Hematopoietic multipotent progenitor cell (in vitro differentiated cells): ENCODE results near the gene RBM3. TPM values are rescaled to one million over a fixed set of nuclear protein-coding genes. Genes with fewer than 3 reads are reported as not detected.
A peak's percentile ranks its signal among the peaks of the same experiment; 100 is the strongest.
"Not testable (repeated sequence)": the region's sequence is repeated elsewhere in the genome, so short reads cannot be mapped to it uniquely, and the experiment has no call there.

ENCODE experiments used
- DNase-seq, 3 donors: peaks; one replicate each; pipeline ENCODE4 v3.0.0-alpha.2; 2011 to 2015; ENCODE audit warnings: low read depth in 2 of 3, low spot score in 2 of 3
- total RNA-seq: library from RNA; depleted of rRNA; stranded (reverse); fragments of >200 nt; gene quantifications from one replicate; pipeline ENCODE4 v1.2.3, GENCODE V29; 2012

RBM3 gene
- total RNA-seq: 238 TPM

- DNase-seq: peak; percentile 71 to 97 (median 93)
Measured at GRCh38 chrX:48574270-48575266, at the start of gene RBM3. Gene RBM3 (plus strand): TSS chrX:48574484. CDS start chrX:48575181, 697 bp downstream.

- DNase-seq: not testable (repeated sequence)
Measured at GRCh38 chrX:48525853-48526252, 48.4 kb upstream of the RBM3 start.

GRCh38 chrX:48530736-48531135 lies 43.5 kb upstream of the RBM3 start:
- DNase-seq: no peak

DNA sequence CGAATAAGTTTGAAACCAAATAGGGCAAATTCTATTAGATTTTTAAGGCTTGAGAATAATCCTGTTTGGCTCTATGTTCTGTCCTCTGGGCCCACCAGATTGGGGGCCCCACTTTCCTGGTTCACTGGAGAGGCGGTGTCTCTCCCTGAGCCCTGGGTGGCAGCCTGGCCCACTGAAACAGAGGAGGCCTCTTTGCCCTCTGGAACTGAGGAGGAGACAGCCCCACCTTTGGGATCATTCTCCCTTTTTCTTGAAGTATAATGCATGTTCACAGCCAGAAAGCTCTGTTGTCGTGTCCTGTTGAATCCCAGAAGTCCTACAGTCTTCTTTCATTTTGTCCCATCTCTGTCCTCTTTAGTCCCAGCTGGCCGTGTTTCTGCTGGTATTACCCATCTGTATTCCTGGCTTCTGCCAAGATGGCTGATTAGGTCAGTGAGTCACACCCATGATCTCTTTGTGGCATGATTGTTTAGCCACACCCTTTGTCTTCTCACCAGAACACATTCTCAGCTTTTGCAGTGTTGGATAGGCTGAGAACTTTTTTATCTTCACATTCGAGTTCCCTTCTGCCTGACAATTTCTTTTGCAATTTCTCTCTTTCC lies 42.8 kb upstream of the RBM3 start:
- no peak for DNase-seq

DNA sequence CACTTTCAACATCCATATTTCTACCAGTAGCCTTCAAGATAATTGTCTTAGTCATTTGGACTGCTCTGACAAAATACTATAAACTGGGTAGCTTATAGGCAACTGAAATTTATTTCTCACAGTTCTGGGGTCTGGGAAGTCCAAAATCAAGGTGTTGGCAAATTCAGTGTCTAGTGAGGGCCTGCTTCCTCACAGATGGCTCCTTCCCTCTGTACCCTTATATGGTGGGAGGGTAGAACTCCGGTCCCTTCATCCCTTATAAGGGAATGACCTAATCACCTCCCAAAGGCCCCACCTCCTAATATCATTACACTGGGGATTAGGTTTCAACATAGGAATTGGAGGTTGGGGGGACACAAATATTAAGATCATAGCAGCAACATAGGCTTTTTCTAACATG lies 42.1 kb upstream of the RBM3 start:
- DNase-seq: no peak

DNA sequence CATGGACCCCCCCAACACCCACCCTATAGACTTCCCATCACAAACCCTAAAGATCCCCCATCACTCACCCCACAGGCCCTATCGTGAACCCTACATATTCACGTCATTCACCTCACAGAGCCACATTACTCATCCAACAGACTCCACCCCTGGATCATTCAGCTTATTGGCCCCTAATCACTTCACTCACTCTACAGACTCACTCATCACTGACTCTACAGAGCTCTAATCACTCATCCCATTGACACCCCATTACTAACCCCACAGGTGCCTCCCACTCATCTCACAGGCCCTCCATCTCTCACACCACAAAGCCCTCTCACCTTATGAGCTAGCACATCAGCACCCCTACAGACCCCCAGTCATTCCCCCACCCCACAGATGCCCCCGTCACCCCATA lies 41.1 kb upstream of the RBM3 start:
- no peak for DNase-seq

DNA sequence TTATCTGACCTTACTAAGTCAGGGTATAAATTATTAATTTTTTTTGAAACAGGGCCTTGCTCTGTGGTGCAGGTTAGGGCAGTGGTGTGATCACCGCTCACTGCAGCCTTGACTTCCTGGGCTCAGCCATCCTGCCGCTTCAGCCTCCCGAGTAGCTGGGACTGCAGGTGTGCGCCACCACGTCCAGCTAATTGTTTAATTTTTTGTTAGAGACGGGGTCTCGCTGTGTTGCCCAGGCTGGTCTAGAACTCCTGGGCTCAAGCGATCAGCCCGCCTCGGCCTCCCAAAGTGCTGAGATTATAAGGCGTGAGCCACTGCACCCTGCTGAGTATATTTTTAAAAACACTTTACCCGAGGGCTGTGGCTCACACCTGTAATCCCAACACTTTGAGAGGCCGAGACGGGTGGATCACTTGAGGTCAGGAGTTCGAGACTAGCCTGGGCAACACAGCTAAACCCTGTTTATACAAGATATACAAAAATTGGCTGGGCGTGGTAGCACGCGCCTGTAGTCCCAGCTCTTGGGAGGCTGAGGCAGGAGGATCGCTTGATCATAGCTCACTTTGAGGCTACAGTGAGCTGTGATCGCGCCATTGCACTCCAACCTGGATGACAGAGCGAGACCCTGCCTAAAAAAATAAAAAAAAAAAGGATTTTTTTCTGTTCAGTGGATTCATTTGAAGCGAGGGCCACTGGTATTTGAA lies 35.5 kb upstream of the RBM3 start:
- DNase-seq: no peak

DNA sequence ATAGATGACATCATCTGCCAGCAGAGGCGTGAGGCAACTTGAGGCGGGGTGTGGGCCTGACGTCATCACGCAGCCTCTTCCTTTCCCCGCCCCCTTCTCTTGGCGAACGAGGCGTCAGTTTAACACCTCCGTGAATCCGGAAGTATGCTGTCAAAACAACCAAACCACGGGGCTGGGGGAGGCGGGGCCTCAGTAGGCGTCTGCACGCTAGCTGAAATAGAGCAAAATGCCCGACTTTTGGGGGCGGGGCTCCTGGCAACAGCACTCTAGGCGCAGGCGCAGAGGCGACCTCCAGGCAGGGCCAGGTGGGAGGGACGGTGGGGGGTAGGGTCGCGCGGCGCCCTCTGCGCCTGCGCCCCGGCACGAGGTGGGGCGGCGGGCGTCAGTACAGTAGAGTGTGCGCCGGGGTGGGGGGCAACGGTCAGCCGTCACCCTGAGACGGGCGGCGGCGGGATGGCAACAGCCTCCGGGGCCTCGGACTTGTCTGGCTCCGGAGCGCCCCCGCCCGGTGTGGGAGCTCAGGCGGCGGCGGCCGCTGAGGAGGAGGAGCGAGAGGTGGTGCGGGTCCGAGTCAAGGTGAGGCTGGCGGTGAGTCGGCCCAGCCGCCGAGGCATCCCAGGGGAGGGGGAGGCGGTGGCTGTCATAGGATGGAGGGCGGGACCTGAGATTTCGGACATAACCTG lies 34.8 kb upstream of the RBM3 start, which contains the start of gene TBC1D25:
Gene TBC1D25 (plus strand): TSS at position 370 of the 683 bp plus-strand sequence. CDS start 84 bp downstream, at position 454.
- DNase-seq: peak; percentile 84 to 98 (median 97)

DNA sequence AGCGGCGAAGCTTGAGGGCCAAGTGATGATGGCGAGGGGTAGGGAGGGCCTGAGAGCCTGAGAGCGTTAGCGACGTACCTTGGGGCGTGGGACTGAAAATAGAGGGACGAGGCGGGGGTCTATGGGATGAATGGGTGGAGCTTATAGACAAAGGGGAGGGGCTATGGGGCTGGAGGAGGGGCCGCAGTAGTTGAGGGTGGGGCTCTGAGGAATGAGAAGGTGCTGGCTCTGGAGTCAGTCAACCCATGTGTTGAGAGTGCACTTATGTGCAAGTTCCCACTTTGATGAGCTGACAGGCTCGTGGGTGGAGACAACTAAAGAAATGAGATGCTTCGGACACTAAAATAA lies 34.3 kb upstream of the RBM3 start:
- peak in 2 of 3 donors; percentile 55 to 69 for DNase-seq

DNA sequence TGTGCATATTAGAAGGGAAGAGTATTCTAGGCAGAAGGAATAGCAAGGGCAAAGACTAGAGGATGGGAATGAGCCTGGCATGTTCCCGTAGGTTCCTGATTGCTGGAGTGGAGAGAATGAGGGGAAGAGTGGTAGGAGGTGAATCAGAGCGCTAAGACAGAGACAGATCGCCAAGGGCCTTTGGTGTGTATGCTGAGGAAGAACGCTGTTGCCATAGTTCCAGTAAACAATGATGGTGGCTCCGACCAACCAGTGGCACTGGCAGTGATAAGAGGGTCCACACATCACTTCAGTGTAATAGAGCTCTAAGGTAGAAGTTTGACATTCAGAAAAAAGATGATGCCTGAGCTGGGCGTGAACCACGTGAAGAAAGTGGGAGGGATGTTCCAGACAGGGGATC lies 33.8 kb upstream of the RBM3 start:
- DNase-seq: no peak

- no peak for DNase-seq
Measured at GRCh38 chrX:48541140-48541814, 33.0 kb upstream of the RBM3 start.

DNA sequence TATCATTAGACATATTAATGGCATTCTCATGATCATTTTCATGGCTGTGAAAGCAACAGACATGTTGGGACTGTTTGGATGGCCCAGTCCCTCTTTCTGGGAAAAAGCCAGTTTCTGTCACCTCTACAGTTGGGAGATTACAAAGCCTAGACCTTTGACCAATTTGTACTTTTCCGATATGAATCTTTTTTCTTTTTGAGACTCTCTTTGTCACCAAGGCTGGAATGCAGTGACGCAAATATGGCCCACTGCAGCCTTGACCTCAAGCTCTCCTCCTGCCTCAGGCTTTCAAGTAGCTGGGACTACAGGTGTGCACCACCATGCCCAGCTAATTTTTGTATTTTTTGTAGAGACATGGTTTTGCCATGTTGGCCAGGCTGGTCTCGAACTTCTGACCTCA lies 25.4 kb upstream of the RBM3 start:
- no peak for DNase-seq

- not testable (repeated sequence) for DNase-seq
Measured at GRCh38 chrX:48555731-48556325, 18.5 kb upstream of the RBM3 start.

DNA sequence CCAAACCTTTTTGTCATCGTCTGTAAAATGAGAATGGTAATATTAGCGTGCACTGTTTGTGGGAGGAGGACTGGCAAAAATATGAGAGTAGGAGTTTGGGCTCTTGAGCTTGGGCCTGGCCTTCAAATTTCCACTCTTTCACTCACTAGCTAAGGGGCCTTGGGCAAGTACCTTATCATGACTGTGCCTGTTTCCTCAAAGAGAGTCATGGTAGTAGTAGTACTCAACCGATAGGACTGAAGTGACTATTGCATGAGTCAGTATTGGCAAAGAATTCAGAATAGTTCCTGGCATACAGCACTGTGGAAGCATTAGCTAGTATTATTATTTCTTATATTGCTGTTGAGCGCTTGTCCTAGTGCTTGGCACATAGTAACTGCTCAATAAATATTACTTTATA lies 16.0 kb upstream of the RBM3 start:
- no peak for DNase-seq

- DNase-seq: no peak
Measured at GRCh38 chrX:48559636-48560035, 14.6 kb upstream of the RBM3 start.

DNA sequence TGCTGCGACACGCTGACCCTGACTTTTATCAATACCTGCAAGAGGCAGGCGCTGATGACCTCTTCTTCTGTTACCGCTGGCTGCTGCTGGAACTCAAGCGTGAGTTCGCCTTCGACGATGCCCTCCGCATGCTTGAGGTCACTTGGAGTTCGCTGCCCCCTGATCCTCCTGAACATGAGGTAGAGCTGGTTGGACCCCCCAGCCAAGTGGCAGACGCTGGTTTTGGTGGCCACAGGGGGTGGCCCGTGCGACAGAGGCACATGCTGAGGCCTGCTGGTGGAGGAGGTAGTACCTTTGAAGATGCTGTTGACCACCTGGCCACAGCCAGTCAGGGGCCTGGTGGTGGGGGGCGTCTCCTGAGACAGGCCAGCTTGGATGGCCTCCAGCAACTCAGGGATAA lies 14.2 kb upstream of the RBM3 start:
- no peak for DNase-seq

GRCh38 chrX:48560681-48561080 lies 13.6 kb upstream of the RBM3 start:
- no peak for DNase-seq

- DNase-seq: peak in 2 of 3 donors; percentile 11 to 19
Measured at GRCh38 chrX:48569958-48570357, 4.3 kb upstream of the RBM3 start.

- DNase-seq: no peak
Measured at GRCh38 chrX:48573690-48574269, 504 bp upstream of the RBM3 start.
